Right ventricle myocardium inferior (tissue), 1 donor: Measurements from ENCODE around the gene PIGBOS1. TPM values are rescaled to one million over a fixed set of nuclear protein-coding genes. Genes with fewer than 3 reads are reported as not detected.
A peak's percentile ranks its signal among the peaks of the same experiment; 100 is the strongest.
"Not testable (repeated sequence)": the region's sequence is repeated elsewhere in the genome, so short reads cannot be mapped to it uniquely, and the experiment has no call there.

ENCODE experiments used
- ATAC-seq: fragments of 200-7000 bp; cut with Tn5 transposase; one replicate; pipeline ENCODE4 v1.9.1; 2020; ENCODE audit warnings: mild to moderate bottlenecking, moderate library complexity
- DNase-seq: peaks from one replicate; pipeline ENCODE4 v3.0.0; 2021; ENCODE audit errors: missing footprints
- intact Hi-C: fragments of 100-400 bp; cut with DNase I; formaldehyde crosslinking; loops from one replicate; pipeline ENCODE4 v1.11.0; 2022
- total RNA-seq: library from RNA; stranded (reverse); fragmentation: NEBNext Ultra II Directional; extraction: Animal tissue kit (Norgen Biotek cat#: 25700); gene quantifications from one replicate; pipeline ENCODE4 v1.2.1, GENCODE V29; 2021
- donor health status: DM: no; HTN: yes; CAD: no; lungs with severe emphysema.

PIGBOS1 gene
- total RNA-seq, 1 donor from 2014 or later = 7.0 TPM

DNA sequence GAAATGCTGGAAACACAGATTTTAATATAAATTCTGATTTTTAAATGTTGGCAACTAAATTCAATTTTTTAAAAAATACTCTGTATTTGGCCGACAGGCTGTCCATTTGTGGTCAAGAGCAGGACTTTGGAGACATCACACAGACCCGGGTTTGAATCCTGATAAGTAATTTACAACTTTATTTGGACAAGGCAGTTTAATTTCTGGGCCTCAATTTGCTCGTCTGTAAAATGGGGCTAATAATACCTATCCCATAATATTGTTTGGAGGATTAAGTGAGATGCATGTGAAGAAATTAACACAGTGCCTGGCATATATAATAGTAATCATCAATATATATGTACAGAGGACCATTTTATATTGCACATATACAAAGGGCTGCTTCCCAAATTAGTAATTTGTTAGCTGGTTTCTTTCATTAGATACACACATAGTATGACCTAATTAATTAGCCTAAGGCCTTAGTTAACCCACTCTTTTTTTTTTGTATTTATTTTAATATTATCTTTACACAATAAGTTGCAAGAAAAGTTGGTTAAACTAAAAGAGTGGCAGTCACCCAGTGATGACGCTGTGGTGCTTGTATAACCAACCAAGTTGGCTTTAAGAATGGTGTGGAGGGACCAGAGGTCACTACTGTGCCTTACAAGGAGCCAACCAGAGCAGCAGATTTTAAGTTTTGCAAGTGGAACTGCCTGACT lies 764 bp upstream of the PIGBOS1 start:
- ATAC-seq = no peak
- no peak for DNase-seq
- intact Hi-C loops = loop anchor here (5.0 kb wide), 1 partner anchor 88 kb away; the partner anchor contains the start of genes CCPG1 and PIERCE2

DNA sequence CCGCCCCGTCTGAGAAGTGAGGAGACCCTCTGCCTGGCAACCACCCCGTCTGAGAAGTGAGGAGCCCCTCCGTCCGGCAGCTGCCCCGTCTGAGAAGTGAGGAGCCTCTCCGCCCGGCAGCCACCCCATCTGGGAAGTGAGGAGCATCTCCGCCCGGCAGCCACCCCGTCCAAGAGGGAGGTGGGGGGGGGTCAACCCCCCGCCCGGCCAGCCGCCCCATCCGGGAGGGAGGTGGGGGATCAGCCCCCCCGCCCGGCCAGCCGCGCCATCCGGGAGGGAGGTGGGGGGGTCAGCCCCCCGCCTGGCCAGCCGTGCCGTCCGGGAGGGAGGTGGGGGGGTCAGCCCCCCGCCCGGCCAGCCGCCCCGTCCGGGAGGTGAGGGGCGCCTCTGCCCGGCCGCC lies 16.1 kb downstream of the PIGBOS1 start:
- ATAC-seq, intact Hi-C loops, DNase-seq: not testable (repeated sequence)

GRCh38 chr15:55297315-55297714 lies 21.6 kb downstream of the PIGBOS1 start:
- intact Hi-C loops = no loop called here
- ATAC-seq = no peak
- DNase-seq = no peak

DNA sequence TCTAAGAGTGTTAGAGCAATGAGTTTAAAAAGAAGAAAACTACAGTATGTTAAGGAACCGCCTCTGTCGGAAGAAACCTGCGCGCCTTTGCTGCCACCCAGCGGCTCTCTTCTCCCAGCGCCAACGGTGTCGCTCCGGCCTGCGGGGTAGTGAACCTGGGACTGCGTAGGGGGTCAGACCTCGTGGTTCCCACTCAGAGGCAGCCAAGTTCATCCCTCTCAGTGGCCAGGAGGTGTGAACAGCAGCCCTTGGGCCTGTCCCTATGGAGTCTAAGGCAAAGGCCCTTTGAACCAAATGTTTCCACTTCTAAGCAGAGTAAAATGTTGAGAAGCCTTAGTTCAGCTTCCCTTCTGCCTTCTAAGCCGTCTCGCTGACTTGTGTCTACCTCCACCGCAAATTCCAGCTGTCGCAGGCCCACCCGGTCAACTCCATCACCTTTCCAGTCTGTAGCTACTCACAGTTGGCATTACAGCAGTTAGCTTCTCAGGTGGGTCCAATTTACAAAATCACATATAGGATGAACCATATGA lies 28.3 kb downstream of the PIGBOS1 start:
- intact Hi-C loops = loop anchor here (1.0 kb wide), 1 partner anchor 73 kb away; no protein-coding TSS in a partner anchor
- peak; percentile 95 for ATAC-seq
- DNase-seq = peak; percentile 89

GRCh38 chr15:55289746-55290527 lies 29.0 kb downstream of the PIGBOS1 start, which contains the start of gene RAB27A:
Gene RAB27A, minus strand, starts transcription at chr15:55289813. Its CDS starts 54,879 bp downstream, at chr15:55234934.
- intact Hi-C loops = loop anchor here (1.0 kb wide), 1 partner anchor 73 kb away; no protein-coding TSS in a partner anchor
- DNase-seq = peak; percentile 88
- ATAC-seq = peak; percentile 91

DNA sequence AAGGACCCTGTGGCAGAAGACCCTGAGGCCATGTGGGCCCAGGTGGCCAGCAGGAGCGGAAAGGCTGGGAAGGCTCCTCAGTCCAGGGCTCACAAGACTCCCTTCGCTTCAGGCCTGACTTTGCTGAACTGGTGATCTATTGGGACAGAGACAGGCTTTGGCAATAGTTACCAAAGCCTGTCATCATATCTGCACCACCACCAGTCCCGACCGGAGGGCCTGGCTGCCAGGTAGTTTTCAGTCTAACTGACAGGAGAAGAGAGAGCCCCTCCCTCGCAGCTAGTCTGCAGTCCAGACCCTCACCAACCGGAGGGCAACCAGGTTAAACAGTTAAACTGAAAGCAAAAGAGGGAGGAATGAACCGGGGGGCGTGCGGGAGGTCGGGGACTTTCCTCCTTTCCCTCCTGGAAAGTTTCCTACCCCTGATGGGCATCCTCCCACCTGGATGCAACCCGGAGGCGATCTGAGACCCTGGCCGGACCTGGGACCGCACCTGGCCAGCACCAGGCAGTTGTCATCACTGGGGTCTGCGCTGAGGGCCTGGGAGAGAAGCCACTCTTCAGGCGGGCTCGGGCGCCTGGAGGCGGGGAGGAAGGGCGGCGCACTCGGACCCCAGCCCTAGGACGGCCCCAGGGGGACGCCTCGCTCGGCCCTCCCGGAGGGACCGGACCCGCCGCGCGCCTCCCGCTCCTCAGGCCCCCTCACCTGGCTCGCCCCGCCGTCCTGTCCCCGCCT lies 29.7 kb downstream of the PIGBOS1 start:
- peak; percentile 35 for ATAC-seq
- DNase-seq = peak; percentile 68
- intact Hi-C loops = no loop called here

DNA sequence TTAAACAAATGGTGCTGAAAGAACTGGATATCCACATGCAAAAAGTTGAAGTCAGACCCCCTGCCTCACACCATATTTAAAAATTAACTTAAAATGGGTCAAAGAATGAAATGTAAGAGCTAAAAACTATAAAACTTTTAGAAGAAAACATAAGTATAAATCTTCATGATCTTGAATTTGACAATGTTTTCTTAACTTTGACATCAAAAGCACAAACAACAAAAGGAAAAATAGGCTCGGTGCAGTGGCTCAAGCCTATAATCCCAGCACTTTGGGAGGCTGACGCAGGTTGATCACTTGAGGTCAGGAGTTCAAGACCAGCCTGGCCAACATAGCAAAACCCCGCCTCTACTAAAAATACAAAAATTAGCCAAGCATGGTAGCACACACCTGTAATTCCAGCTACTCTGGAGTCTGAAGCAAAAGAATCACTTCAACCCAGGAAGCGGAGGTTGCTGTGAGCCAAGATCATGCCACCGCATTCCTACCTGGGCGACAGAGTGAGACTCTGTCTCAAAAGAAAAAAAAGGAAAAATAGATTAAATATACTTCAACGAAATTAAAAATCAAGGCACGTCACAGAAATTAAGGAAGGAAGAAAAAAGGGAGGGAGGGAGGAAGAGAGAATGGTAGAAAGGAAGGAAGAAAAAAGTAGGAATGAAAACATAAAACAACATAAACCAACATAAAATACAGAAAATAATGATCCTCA lies 30.8 kb downstream of the PIGBOS1 start:
- DNase-seq (no peak), ATAC-seq (no peak)
- intact Hi-C loops = no loop called here

DNA sequence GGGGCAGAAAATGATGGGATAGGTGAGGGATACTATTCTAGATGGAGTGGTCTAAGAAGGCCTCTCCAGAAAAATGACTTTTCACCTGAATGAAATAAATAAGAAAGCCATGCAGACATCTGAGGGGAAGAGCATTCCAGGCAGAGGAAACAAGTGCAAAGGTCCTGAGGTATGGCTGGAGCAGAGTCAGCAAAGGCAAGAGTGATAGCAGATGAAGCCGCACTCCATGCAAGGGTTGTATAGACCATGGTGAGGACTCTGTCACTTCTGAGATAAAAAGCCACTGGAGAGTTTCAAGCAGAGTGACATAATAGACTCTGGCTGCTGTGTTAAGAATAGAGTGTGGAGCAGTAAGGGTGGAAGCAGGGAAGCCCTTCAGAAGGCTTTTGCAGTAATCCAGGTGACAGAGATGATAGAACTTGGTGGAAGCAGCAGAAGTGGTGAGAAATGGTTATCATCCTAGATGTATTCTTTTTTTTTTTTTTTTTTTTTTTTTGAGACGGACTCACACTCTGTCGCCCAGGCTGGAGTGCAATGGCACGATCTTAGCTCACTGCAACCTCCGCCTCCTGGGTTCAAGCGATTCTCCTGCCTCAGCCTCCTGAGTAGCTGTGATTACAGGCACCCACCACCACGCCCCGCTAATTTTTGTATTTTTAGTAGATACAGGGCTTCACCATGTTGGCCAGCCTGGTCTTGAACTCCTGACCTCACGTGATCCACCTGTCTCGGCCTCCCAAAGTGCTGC lies 32.3 kb downstream of the PIGBOS1 start:
- peak; percentile 46 for DNase-seq
- intact Hi-C loops, ATAC-seq: not testable (repeated sequence)

GRCh38 chr15:55284426-55284825 lies 34.5 kb downstream of the PIGBOS1 start:
- intact Hi-C loops = no loop called here
- no peak for ATAC-seq
- no peak for DNase-seq

DNA sequence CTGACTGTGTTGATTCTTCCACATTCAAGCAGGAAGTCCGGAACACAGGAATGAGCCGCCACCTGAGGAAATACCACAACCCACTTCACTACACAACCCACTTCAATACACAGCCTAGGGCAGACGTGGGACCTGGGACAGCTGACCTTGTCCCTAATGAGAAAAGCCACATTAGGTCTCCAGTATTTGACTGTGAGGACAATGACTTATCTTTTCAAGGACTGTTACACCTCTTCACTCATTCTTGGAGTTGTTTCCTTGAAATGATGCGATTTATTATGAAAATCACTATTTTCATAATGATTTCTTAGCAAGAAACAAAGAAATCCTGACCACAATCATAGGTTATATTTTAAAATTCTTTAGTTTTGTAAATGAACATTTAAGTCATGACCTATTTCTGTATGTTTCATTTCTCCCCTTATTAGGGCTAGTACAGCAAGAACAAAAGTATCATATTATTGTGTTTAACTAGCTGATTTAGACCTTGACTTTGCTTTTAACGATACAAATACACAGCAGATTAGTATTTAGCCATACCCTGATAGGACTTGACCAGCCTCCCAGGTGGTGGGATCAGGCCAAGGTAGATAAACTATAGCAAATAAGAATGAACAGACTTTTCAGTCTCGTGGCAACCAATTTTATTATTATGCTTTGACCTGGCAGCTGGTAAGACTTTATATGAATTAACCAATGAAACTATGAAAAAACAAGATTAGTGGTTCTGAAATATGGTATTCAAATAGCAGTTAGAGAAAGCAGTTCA lies 35.4 kb downstream of the PIGBOS1 start:
- intact Hi-C loops = no loop called here
- no peak for ATAC-seq
- DNase-seq = no peak

DNA sequence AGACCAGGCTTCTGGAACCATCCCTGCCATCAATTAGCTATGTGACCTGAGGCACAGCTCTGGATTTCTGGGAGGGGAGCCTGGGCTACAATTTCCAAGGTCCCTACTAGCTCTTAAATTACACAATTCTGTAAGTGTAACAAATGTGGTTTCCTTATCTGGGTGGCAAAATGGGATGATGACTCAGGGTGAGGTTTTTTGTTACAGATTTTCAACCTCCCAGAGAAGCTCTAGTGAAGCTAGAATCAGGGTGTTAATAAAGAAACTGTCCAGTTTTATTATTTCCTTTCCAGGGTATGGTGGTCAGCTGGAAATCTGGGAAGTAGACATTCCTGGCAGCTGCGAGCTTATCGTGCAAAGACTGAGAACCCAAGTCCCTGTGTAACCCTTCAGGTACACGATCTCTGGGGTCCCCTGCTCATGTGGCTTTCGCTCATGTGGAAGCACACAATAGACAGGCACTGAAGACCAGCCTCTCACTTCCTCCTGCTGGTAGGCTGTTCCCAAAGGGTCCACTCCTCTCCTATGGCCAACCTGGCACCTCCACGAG lies 36.6 kb downstream of the PIGBOS1 start:
- DNase-seq (no peak), ATAC-seq (no peak)
- intact Hi-C loops = no loop called here

- DNase-seq (no peak), ATAC-seq (no peak)
- intact Hi-C loops = no loop called here
These were observed 37.2 kb downstream of the PIGBOS1 start for GRCh38 chr15:55281517-55282228.

DNA sequence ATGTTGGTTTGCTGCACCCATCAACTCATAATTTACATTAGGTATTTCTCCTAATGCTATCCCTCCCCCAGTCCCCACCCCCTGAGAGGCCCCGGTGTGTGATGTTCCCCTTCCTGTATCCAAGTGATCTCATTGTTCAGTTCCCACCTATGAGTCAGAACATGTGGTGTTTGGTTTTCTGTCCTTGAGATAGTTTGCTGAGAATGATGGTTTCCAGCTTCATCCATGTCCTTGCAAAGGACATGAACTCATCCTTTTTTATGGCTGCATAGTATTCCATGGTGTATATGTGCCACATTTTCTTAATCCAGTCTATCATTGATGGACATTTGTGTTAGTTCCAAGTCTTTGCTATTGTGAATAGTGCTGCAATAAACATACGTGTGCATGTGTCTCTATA lies 38.3 kb downstream of the PIGBOS1 start:
- intact Hi-C loops, DNase-seq, ATAC-seq: not testable (repeated sequence)

DNA sequence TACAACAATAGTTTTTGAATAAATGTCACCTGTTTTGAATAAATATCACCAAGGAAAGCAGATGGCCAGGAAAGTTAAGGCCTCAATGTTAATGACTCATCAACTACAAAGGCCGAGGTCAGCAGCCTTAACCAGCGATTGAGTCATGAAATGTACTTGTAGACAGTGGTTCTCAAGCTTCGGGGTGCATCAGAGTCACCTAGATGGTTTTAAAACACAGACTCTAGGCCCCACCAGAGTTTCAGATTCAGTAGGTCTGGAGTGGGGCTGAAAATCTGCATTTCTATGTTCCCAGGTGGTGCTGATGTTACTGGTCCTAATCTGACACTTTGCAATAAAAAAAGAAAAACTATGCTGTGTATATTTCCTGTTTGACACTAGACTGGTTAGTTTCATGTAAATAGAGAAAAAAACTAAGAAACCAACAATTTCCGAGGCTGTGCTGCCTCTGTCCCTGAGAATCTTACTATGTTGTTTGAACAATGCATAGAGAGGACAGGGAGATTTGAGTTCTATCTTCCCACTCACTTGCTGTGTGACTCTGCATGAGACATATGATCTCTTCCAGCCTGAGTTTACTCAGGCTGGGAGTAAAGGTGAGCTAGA lies 39.1 kb downstream of the PIGBOS1 start:
- intact Hi-C loops = no loop called here
- no peak for ATAC-seq
- no peak for DNase-seq

- intact Hi-C loops = no loop called here
- DNase-seq (no peak), ATAC-seq (no peak)
These were observed 39.7 kb downstream of the PIGBOS1 start for GRCh38 chr15:55279100-55279745.
